Colonic mucosa (tissue), 4 donors: Measurements from ENCODE around the gene ZDHHC14. TPM values are rescaled to one million over a fixed set of nuclear protein-coding genes. Genes with fewer than 3 reads are reported as not detected.

ENCODE experiments used
- DNase-seq: peaks from one replicate; pipeline ENCODE4 v3.0.0-alpha.2; 2020
- H3K27ac ChIP-seq: fragments of 200-600 bp; one replicate; pipeline ENCODE4 v1.8.0; 2021
- H3K27me3 ChIP-seq: fragments of 200-600 bp; one replicate; pipeline ENCODE4 v1.8.0; 2021
- H3K36me3 ChIP-seq: fragments of 200-600 bp; one replicate; pipeline ENCODE4 v1.8.0; 2021
- H3K4me1 ChIP-seq: fragments of 200-600 bp; one replicate; pipeline ENCODE4 v1.8.0; 2021; ENCODE audit warnings: mild to moderate bottlenecking
- H3K4me3 ChIP-seq: fragments of 200-600 bp; one replicate; pipeline ENCODE4 v1.8.0; 2021
- H3K9ac ChIP-seq, 2 donors: one replicate each; pipeline ENCODE4 v1.7.0; 2013; ENCODE audit warnings: control low read depth in 2 of 2, low read depth in 2 of 2, low read length in 2 of 2
- H3K9me3 ChIP-seq: fragments of 200-600 bp; one replicate; pipeline ENCODE4 v1.8.0; 2021
- CTCF ChIP-seq: fragments of 200-600 bp; IDR thresholded peaks from one replicate; pipeline ENCODE4 v1.8.0; 2022; ENCODE audit warnings: antibody characterized with exemption, mild to moderate bottlenecking
- intact Hi-C: fragments of 100-400 bp; cut with DNase I; formaldehyde crosslinking; loops from one replicate; pipeline ENCODE4 v1.14.1; 2022
- total RNA-seq, 2 donors: library from RNA; stranded (reverse); fragmentation: NEBNext Ultra II Directional in 1 of 2; extraction: Animal tissue kit (Norgen Biotek cat#: 25700) in 1 of 2; gene quantifications; one replicate each; pipeline ENCODE4 v1.2.1, GENCODE V29; 2021
- donor health status: healthy.
- donor health status: DM: no; HTN: no; CAD: no.
- donor health status: DM: no; HTN: no; CAD: no.

The ZDHHC14 gene
- total RNA-seq, 2 donors from 2014 or later = 8.4 to 11.4 TPM

GRCh38 chr6:157592541-157592940 is 211.6 kb downstream of the ZDHHC14 start:
- peak; percentile 22 for DNase-seq
- Histone ChIP-seq H3K27me3 (no peaks in the 10 kb centered on the region), H3K4me1 (no peaks in the 10 kb centered on the region), H3K9ac (no peak overlapping the region), H3K9me3 (no peaks in the 10 kb centered on the region), H3K27ac (no peak overlapping the region), H3K4me3 (no peak overlapping the region), H3K36me3 (no peaks in the 10 kb centered on the region)
- TF ChIP-seq CTCF = no peak
- intact Hi-C loops = no loop called here

GRCh38 chr6:157592980-157593379 is 212.0 kb downstream of the ZDHHC14 start:
- DNase-seq = no peak
- Histone ChIP-seq H3K27me3 (no peaks in the 10 kb centered on the region), H3K4me1 (no peaks in the 10 kb centered on the region), H3K9ac (no peak overlapping the region), H3K4me3 (no peak overlapping the region), H3K36me3 (no peaks in the 10 kb centered on the region), H3K9me3 (no peaks in the 10 kb centered on the region), H3K27ac (no peak overlapping the region)
- TF ChIP-seq CTCF = no peak
- intact Hi-C loops = no loop called here

GRCh38 chr6:157593596-157593995 is 212.6 kb downstream of the ZDHHC14 start:
- H3K27ac ChIP-seq = no peak overlapping the region
- TF ChIP-seq CTCF = no peak
- no peaks in the 10 kb centered on the region for H3K36me3 ChIP-seq
- H3K27me3 ChIP-seq = no peaks in the 10 kb centered on the region
- DNase-seq = no peak
- no peak overlapping the region for H3K4me3 ChIP-seq
- H3K9ac ChIP-seq = no peak overlapping the region
- H3K4me1 ChIP-seq = no peaks in the 10 kb centered on the region
- intact Hi-C loops = no loop called here
- no peaks in the 10 kb centered on the region for H3K9me3 ChIP-seq

- no peaks in the 10 kb centered on the region for H3K36me3 ChIP-seq
- no peak overlapping the region for H3K27ac ChIP-seq
- DNase-seq = no peak
- TF ChIP-seq CTCF = no peak
- no peak overlapping the region for H3K4me3 ChIP-seq
- no peaks in the 10 kb centered on the region for H3K4me1 ChIP-seq
- no peaks in the 10 kb centered on the region for H3K27me3 ChIP-seq
- no peaks in the 10 kb centered on the region for H3K9me3 ChIP-seq
- intact Hi-C loops = no loop called here
- H3K9ac ChIP-seq = no peak overlapping the region
Measured at GRCh38 chr6:157594292-157594691, 213.3 kb downstream of the ZDHHC14 start.

- Histone ChIP-seq H3K36me3 (no peaks in the 10 kb centered on the region), H3K4me3 (no peak overlapping the region), H3K9ac (no peak overlapping the region), H3K9me3 (no peaks in the 10 kb centered on the region), H3K27ac (no peak overlapping the region), H3K27me3 (no peaks in the 10 kb centered on the region), H3K4me1 (no peaks in the 10 kb centered on the region)
- TF ChIP-seq CTCF = no peak
- intact Hi-C loops = loop anchor here (5.0 kb wide), 2 partner anchors 213 to 273 kb away; partner anchors contain the start of genes TMEM242 and ZDHHC14
- no peak for DNase-seq
Measured at GRCh38 chr6:157595768-157596167, 214.8 kb downstream of the ZDHHC14 start.
